Activated CD4-positive, CD25-positive, alpha-beta regulatory T cell treated with anti-CD3 and anti-CD28 coated beads, Interleukin-2, amount 50 U/mL, for 72 hours (primary cell): Measurements from ENCODE around the gene MAGI2.
"Not testable (repeated sequence)": the region's sequence is repeated elsewhere in the genome, so short reads cannot be mapped to it uniquely, and the experiment has no call there.

Experiments
- DNase-seq: peaks from one replicate; pipeline ENCODE4 v3.0.0; 2021

MAGI2 gene

GRCh38 chr7:78607099-78607498 lies 846.4 kb downstream of the MAGI2 start:
- no peak for DNase-seq

- no peak for DNase-seq
Measured at GRCh38 chr7:78605119-78605518, 848.3 kb downstream of the MAGI2 start.

GRCh38 chr7:78601728-78602127 lies 851.7 kb downstream of the MAGI2 start:
- no peak for DNase-seq

- no peak for DNase-seq
Measured at GRCh38 chr7:78594156-78594555, 859.3 kb downstream of the MAGI2 start.

- no peak for DNase-seq
Measured at GRCh38 chr7:78588393-78588792, 865.1 kb downstream of the MAGI2 start.

DNA sequence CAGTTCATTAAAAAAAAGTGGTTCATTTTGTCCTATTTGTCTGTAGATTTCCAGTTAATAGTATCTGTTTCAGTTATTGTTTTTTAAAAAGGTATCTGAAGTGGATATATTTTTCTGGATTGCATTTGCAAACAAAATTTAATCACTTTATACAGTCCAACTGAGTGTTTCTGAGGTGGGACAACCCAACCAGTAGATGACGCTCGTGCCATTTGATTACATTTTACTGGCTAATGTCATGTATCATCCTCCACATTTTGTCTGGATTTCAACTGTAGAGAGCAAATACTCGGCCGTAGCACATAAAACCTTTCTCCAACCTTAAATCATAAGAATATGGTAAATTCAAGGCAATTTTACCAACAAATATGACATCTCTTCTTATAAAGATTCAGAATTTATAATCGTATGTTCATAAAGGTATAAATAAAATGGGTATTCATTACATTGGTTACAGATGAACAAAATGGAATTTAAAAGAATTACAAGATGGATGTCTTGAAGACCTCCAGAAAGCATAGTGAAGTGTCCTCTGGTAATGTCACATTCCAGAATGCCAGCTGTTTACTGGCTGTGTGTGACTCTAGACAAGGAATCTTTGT lies 865.9 kb downstream of the MAGI2 start:
- DNase-seq, result no peak

GRCh38 chr7:78585980-78586379 lies 867.5 kb downstream of the MAGI2 start:
- no peak for DNase-seq

- DNase-seq, result no peak
Measured at GRCh38 chr7:78578686-78579085, 874.8 kb downstream of the MAGI2 start.

- not testable (repeated sequence) for DNase-seq
Measured at GRCh38 chr7:78577174-78577952, 876.1 kb downstream of the MAGI2 start.

DNA sequence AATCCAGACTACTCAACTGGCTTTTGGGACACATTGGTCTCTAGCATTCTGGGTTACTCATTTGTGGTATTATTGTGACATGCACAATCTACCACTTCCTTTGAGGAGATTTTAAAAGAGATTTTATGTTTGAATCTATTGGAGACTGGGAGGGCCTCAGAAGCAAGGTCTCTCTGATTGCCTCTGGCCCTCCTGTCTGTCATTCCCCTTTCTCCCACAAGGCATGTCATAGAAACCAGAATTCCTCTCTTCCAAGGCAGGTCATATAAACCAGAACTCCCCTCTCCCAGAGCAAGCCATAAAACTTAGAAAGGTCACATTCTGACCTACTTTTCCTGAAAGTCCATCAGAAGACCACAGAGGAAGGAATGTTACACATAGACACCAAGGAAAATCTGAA lies 877.2 kb downstream of the MAGI2 start:
- no peak for DNase-seq

GRCh38 chr7:78571292-78571691 lies 882.2 kb downstream of the MAGI2 start:
- DNase-seq, result no peak

DNA sequence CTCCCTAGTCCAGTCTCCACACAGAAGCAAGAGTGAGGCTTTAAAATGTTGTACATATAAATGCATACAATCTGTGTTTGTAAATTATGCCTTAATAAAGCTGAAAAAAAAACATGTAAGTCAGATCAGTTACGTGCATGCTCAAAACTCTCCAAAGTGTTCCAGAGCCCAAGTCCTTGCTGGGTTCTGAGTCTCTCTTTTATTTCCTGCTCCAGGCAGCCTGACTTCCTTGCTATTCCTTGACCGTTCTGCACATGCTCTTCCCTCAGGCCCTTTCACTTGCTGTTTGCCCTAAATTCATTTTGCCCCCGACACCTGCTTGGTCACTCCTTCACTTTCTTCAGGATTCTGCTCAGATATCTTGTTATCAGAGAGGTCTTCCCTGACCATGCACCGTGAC lies 884.8 kb downstream of the MAGI2 start:
- DNase-seq, result no peak

- DNase-seq, result no peak
Measured at GRCh38 chr7:78567836-78568235, 885.6 kb downstream of the MAGI2 start.

DNA sequence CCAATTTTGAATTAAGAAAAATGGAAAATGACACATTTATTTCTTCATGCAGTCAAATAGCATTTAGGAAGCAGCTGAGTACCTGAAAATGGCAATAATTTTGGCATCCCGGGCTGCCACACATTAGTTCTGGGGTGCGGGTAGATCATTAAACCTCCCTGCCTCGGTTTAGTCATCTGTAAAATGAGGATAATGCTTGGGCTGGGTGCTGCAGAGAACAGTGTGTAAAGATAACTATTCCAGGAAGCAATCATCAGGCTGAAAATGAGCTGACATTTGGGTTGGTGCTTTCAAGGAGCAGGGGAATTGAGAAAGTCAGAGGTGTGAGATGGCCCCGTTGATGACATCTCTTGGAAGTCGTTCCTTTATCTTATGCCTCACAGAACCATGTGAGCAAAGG lies 887.7 kb downstream of the MAGI2 start:
- no peak for DNase-seq

- DNase-seq, result no peak
Measured at GRCh38 chr7:78563191-78563590, 890.3 kb downstream of the MAGI2 start.

GRCh38 chr7:78562191-78562590 lies 891.3 kb downstream of the MAGI2 start:
- DNase-seq, result no peak

GRCh38 chr7:78558566-78558965 lies 894.9 kb downstream of the MAGI2 start:
- no peak for DNase-seq

DNA sequence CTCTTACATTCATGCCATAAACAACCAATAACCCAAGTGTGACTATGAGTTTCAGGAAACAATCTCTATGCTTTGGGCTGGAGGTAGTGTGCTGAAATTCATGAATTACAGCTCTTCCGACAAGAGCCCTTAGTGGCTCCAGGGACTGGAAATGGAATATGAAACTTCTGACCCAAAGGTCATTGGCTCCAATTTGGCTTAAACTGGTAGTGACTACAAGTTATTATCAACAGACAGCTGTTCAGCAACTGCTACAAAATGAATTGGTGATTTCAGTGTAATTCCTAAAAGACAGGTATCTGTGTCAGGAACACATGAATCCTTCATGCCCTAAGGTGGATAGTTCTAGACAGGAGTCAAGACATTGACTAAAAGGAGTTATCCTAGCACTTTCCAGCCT lies 909.5 kb downstream of the MAGI2 start:
- no peak for DNase-seq

- DNase-seq, result no peak
Measured at GRCh38 chr7:78542981-78543380, 910.5 kb downstream of the MAGI2 start.

DNA sequence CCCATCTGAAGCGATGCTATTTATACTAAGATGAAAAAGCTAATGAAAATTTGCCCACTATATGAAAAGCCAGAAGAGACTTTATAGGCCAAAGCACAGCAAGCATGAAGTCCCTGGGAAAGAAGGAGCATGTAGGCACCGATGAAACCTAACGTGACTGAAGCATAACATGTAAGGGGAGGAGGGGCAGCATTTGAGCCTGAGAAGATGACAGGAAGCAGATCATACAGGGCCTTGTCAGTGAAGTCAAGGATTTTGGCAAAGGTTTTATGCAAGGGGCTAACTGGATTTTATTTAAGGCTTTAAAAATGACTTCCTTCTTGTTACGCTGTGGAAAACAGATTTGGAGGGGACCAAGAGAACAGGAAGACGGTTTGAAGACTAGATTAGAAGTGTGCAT lies 910.9 kb downstream of the MAGI2 start:
- no peak for DNase-seq

GRCh38 chr7:78539825-78540224 lies 913.6 kb downstream of the MAGI2 start:
- DNase-seq, result no peak

DNA sequence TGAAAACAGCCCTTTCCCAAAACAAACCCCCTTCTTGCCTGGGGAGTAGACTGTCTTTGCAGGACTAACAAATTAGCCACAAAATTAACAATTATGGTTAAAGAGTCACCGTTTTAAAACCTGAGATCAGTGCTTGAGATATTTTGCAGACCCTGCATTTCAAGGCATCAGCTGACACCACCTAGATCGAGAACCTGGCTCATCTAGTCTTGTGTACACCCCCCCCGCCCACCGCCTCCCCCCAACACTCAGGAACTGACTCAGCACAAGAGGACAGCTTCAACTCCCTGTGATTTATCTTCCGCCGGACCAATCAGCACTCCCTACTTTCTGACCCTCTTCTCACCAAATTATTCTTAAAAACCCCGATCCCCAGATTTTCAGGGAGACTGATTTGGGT lies 917.8 kb downstream of the MAGI2 start:
- DNase-seq, result no peak

DNA sequence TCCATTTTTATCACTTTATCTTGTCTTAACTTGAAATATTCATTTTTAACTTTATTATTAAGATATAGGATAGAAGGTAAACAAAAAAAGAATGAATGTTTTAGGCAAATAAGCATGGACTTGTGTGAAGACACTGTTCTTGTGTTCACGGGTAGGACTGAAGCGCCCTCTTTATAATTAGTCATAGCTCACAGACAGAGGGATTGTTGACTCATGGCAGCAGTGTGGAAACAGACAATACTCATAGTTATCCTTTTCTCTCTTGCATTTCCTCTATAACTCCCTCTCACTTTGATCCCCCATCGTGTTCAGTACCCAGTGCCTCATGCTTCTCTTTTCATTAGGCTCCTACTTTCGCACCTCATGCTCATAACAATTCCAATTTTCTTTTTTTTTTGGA lies 923.1 kb downstream of the MAGI2 start:
- DNase-seq, result no peak

DNA sequence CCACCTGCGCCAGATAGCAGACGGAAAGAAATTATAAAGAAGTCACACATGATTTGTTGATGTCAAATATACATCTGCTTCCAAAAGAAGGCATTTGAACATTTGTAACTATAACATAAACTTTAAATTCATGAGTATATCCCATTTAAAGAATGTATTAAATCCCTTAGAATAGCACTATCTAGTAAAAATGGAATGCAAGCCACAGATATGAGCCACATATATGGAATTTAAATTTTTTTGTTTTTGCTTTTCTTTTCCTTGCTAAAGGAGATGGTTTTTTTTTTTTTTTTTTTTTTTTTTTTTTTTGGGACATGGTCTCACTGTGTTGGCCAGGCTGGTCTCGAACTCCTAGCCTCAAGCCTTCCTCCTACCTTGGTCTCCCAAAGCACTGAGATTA lies 924.1 kb downstream of the MAGI2 start:
- no peak for DNase-seq

GRCh38 chr7:78528964-78529363 lies 924.5 kb downstream of the MAGI2 start:
- no peak for DNase-seq
